ENCODE measurements around the gene MUC12.
"Not testable (repeated sequence)": the region's sequence is repeated elsewhere in the genome, so short reads cannot be mapped to it uniquely, and the experiment has no call there.

Gene MUC12

GRCh38 chr7:100969066-100969615 is at the start of gene MUC12:
TSS of gene MUC12 (plus strand) at chr7:100969565. CDS start at chr7:100969623, 58 bp downstream.
- DNase-seq: no peak

GRCh38 chr7:100919779-100920437 is 49.5 kb upstream of the MUC12 start:
- not testable (repeated sequence) for DNase-seq

- no peak for DNase-seq
Measured at GRCh38 chr7:100921039-100921438, 48.3 kb upstream of the MUC12 start.

GRCh38 chr7:100923616-100924015 is 45.7 kb upstream of the MUC12 start:
- DNase-seq: not testable (repeated sequence)

GRCh38 chr7:100929808-100930174 is 39.6 kb upstream of the MUC12 start:
- no peak for DNase-seq

- no peak for DNase-seq
Measured at GRCh38 chr7:100933734-100934133, 35.6 kb upstream of the MUC12 start.

- DNase-seq: not testable (repeated sequence)
Measured at GRCh38 chr7:100935381-100935780, 34.0 kb upstream of the MUC12 start.

- not testable (repeated sequence) for DNase-seq
Measured at GRCh38 chr7:100936167-100936566, 33.2 kb upstream of the MUC12 start.

GRCh38 chr7:100942045-100942774 is 27.2 kb upstream of the MUC12 start:
- DNase-seq: no peak

GRCh38 chr7:100943693-100944092 is 25.7 kb upstream of the MUC12 start:
- no peak for DNase-seq

- no peak for DNase-seq
Measured at GRCh38 chr7:100944138-100944537, 25.2 kb upstream of the MUC12 start.

GRCh38 chr7:100946111-100946510 is 23.3 kb upstream of the MUC12 start:
- no peak for DNase-seq

GRCh38 chr7:100946766-100947365 is 22.5 kb upstream of the MUC12 start:
- DNase-seq: no peak

- no peak for DNase-seq
Measured at GRCh38 chr7:100947792-100948191, 21.6 kb upstream of the MUC12 start.

GRCh38 chr7:100949227-100949932 is 20.0 kb upstream of the MUC12 start, which contains the start of gene MUC3A:
TSS of gene MUC3A (plus strand) at chr7:100949534. CDS start at chr7:100949625, 91 bp downstream.
- no peak for DNase-seq

- no peak for DNase-seq
Measured at GRCh38 chr7:100949933-100950443, 19.4 kb upstream of the MUC12 start.

- no peak for DNase-seq
Measured at GRCh38 chr7:100951172-100951571, 18.2 kb upstream of the MUC12 start.

GRCh38 chr7:100951888-100952560 is 17.3 kb upstream of the MUC12 start:
- DNase-seq: no peak

- no peak for DNase-seq
Measured at GRCh38 chr7:100952641-100953040, 16.7 kb upstream of the MUC12 start.

GRCh38 chr7:100957832-100958421 is 11.4 kb upstream of the MUC12 start:
- no peak for DNase-seq

- DNase-seq: no peak
Measured at GRCh38 chr7:100959894-100960293, 9.5 kb upstream of the MUC12 start.

- DNase-seq: no peak
Measured at GRCh38 chr7:100962537-100962936, 6.8 kb upstream of the MUC12 start.

Measured in stimulated activated CD4-positive, alpha-beta T cell treated with anti-CD3 and anti-CD28 coated beads, Interleukin-4, amount 100 ng/mL, for 1 hour (primary cell).